HepG2 (cell line): ENCODE results near the gene MAP2K5. TPM values are rescaled to one million over a fixed set of nuclear protein-coding genes. Genes with fewer than 3 reads are reported as not detected.
A peak's percentile ranks its signal among the peaks of the same experiment; 100 is the strongest.

Experiments
- ATAC-seq: fragments of 200-7000 bp; cut with Tn5 transposase; 3 replicates; pipeline ENCODE4 v1.9.1; 2020; ENCODE audit warnings: mild to moderate bottlenecking, moderate library complexity
- BruUV-seq: library from RNA; stranded (reverse); fragments of 400-500 nt; replicated peaks from 2 replicates; lab custom pipeline; 2021; lab: Mats Ljungman, UMichigan
- CTCF ChIA-PET: fragments of 300-600 bp; formaldehyde crosslinking; extraction: SDS; loops from one replicate; lab custom pipeline; 2021; ENCODE audit warnings: low total read pairs, inconsistent platforms, low intra/inter-chr PET ratio; lab: Yijun Ruan, JAX
- POLR2A ChIA-PET: fragments of 350-600 bp; sonication (Branson Sonifier 250); formaldehyde crosslinking; loops from one replicate; lab custom pipeline; 2020; ENCODE audit warnings: antibody characterized with exemption, inconsistent platforms; lab: Yijun Ruan, JAX
- DNase-seq: peaks from one replicate; pipeline ENCODE4 v3.0.0-alpha.2; 2015; ENCODE audit warnings: low spot score
- FAIRE-seq: peaks from 3 replicates; lab custom pipeline; 2011; peaks lifted over from hg19 to GRCh38; lab: Jason Lieb, UNC
- H2AFZ ChIP-seq: one replicate; pipeline ENCODE4 v1.6.1; 2011; ENCODE audit warnings: low read length, inconsistent platforms
- H3K27ac ChIP-seq: fragments of 300-600 bp; 3 replicates; pipeline ENCODE4 v1.8.0; 2011; ENCODE audit warnings: mixed run types, mild to moderate bottlenecking, mixed read lengths, low read length, inconsistent platforms; ENCODE audit not compliant: insufficient read depth; ENCODE audit errors: extremely low read length
- H3K27me3 ChIP-seq, 2 experiments: fragments of 200-600 bp in 1 of 2; 2 replicates in 1 of 2; 3 replicates in 1 of 2; pipeline versions ENCODE4 v1.6.0 to v1.8.0; 2011; ENCODE audit warnings: low read length in 2 of 2, mild to moderate bottlenecking in 2 of 2, moderate library complexity in 2 of 2, inconsistent platforms in 1 of 2; ENCODE audit not compliant: insufficient read depth in 2 of 2, control insufficient read depth in 1 of 2
- H3K36me3 ChIP-seq, 2 experiments: fragments of 200-600 bp in 1 of 2; replicated peaks in 1 of 2; 2 replicates in 1 of 2; 3 replicates in 1 of 2; pipeline versions ENCODE4 v1.5.1 to v1.8.0; 2011; ENCODE audit warnings: low read length in 2 of 2, inconsistent platforms in 1 of 2; ENCODE audit not compliant: insufficient read depth in 2 of 2, control insufficient read depth in 1 of 2
- H3K4me1 ChIP-seq: 2 replicates; pipeline ENCODE4 v1.5.1; 2012; ENCODE audit warnings: low read length, inconsistent platforms; ENCODE audit not compliant: insufficient read depth
- H3K4me2 ChIP-seq: 2 replicates; pipeline ENCODE4 v1.6.0; 2011; ENCODE audit warnings: low read depth, low read length, inconsistent platforms
- H3K4me3 ChIP-seq, 3 experiments: fragments of 200-600 bp in 1 of 3; sonication (generic), shearing (Covaris generic) in 1 of 3; replicated peaks in 1 of 3; 2 replicates each; pipeline ENCODE4 v1.5.1; 2011 to 2016; ENCODE audit warnings: low read length in 3 of 3, inconsistent platforms in 2 of 3, low read depth in 2 of 3, mild to moderate bottlenecking in 2 of 3, control low read depth in 1 of 3, mixed read lengths in 1 of 3; ENCODE audit not compliant: insufficient read depth in 1 of 3
- H3K79me2 ChIP-seq: one replicate; pipeline ENCODE4 v1.6.1; 2011; ENCODE audit warnings: low read length, inconsistent platforms; ENCODE audit not compliant: insufficient read depth
- H3K9ac ChIP-seq: 2 replicates; pipeline ENCODE4 v1.6.0; 2011; ENCODE audit warnings: mild to moderate bottlenecking, low read depth, low read length, inconsistent platforms; ENCODE audit not compliant: insufficient read depth
- H3K9me3 ChIP-seq: 2 replicates; pipeline ENCODE4 v1.5.1; 2012; ENCODE audit warnings: mild to moderate bottlenecking, low read length
- H4K20me1 ChIP-seq: 2 replicates; pipeline ENCODE4 v1.6.0; 2011; ENCODE audit warnings: inconsistent platforms, mild to moderate bottlenecking, low read length, moderate library complexity; ENCODE audit not compliant: insufficient read depth
- ATF4 ChIP-seq, 2 experiments: fragments of 450-650 bp in 1 of 2; sonication (generic) in 1 of 2; formaldehyde crosslinking; IDR thresholded peaks; 2 replicates each; pipeline versions ENCODE4 v1.5.0 to v1.8.0; 2020 to 2022; ENCODE audit warnings: mild to moderate bottlenecking in 1 of 2, missing genetic modification reagents in 1 of 2
- CEBPB ChIP-seq: IDR thresholded peaks from 2 replicates; pipeline ENCODE4 v1.6.1; 2011; ENCODE audit warnings: low read depth, low read length, improper control_type of control experiment, borderline replicate concordance
- FOXA3 ChIP-seq: IDR thresholded peaks from 2 replicates; pipeline ENCODE4 v1.6.1; 2016; ENCODE audit warnings: missing genetic modification reagents, missing compliant biosample characterization
- POLR2A ChIP-seq, 2 experiments: IDR thresholded peaks; 2 replicates each; pipeline ENCODE4 v1.6.1; 2011; ENCODE audit warnings: low read depth in 2 of 2, low read length in 2 of 2, mild to moderate bottlenecking in 1 of 2, moderate library complexity in 1 of 2; ENCODE audit not compliant: insufficient read depth in 1 of 2
- SPEN ChIP-seq: sonication (generic); formaldehyde crosslinking; IDR thresholded peaks from 2 replicates; pipeline ENCODE4 v1.5.1; 2020; ENCODE audit warnings: low read depth, mild to moderate bottlenecking, missing genetic modification reagents
- SRSF4 ChIP-seq: fragments of 200-400 bp; formaldehyde crosslinking; IDR thresholded peaks from one replicate; pipeline ENCODE4 v1.6.1; 2018; ENCODE audit warnings: mild to moderate bottlenecking, low read depth, low read length, moderate library complexity; ENCODE audit not compliant: poor library complexity, severe bottlenecking
- ZNF143 ChIP-seq: sonication (generic); formaldehyde crosslinking; IDR thresholded peaks from 2 replicates; pipeline ENCODE4 v1.4.0; 2020; ENCODE audit warnings: missing genetic modification reagents
- WGBS: methylation state at CpG from one replicate; pipeline ENCODE4 v1.1.6; 2017; ENCODE audit warnings: low lambda C conversion rate; 5-methylcytosine and 5-hydroxymethylcytosine counted together
- in situ Hi-C: cut with HindIII; loops from 2 replicates; pipeline ENCODE4 v1.10.0; 2017; ENCODE audit warnings: low pct_unique_long_range_greater_than_20kb; ENCODE audit not compliant: extremely low pct_ligation_motif_present
- intact Hi-C: fragments of 100-400 bp; cut with micrococcal nuclease; formaldehyde crosslinking; loops from one replicate; pipeline ENCODE4 v1.10.0; 2022; ENCODE audit not compliant: unreplicated experiment
- polyA plus RNA-seq, 8 experiments: library from polyadenylated mRNA; depleted of rRNA in 3 of 8; stranded (reverse) in 7 of 8; unstranded in 1 of 8; fragments of >200 nt; fragmentation: Illumina TruSeq in 4 of 8; extraction: Trizol in 4 of 8; gene quantifications; 2 replicates each; pipeline versions ENCODE4 v1.2.1 to v1.2.3, GENCODE V29; 2011 to 2016; ENCODE audit warnings: low read depth in 4 of 8, missing spikeins in 1 of 8, mixed read lengths in 1 of 8; ENCODE audit not compliant: insufficient read depth in 1 of 8
- total RNA-seq, 5 experiments: library from RNA; depleted of rRNA; stranded (reverse); fragments of >200 nt; fragmentation: Illumina TruSeq; extraction: Trizol; gene quantifications; 2 replicates each; pipeline ENCODE4 v1.2.3, GENCODE V29; 2016; ENCODE audit warnings: low read depth in 1 of 5

Gene MAP2K5
- total and polyA plus RNA-seq, 2 of the 13 experiments (the other 11 are each of a cell fraction or from before 2014, with no cell fraction given), result 4.0 to 4.3 TPM

- H3K27me3 ChIP-seq, result no peaks in the 10 kb centered on the region
- intact Hi-C loops, result no loop called here
- CTCF ChIA-PET, result no interaction called here
- 93% methylated on average over 11 of the region's 11 CpGs for WGBS
- H4K20me1 ChIP-seq, result no peaks in the 10 kb centered on the region
- no peaks in the 10 kb centered on the region for H3K9me3 ChIP-seq
- H3K9ac ChIP-seq, result no peak overlapping the region
- DNase-seq, result no peak
- 0 out of 2 replicates have a peak, but pooled peaks cover 5% of the 10 kb centered on the region for H3K4me1 ChIP-seq
- no peak overlapping the region for H3K27ac ChIP-seq
- H3K4me3 ChIP-seq, result no peak overlapping the region
- TF ChIP-seq SRSF4, result no peak
- no peak for TF ChIP-seq SPEN (CRISPR knock-in tag)
- TF ChIP-seq FOXA3 (CRISPR knock-in tag), result no peak
- no peak for TF ChIP-seq ZNF143 (CRISPR knock-in tag)
- no peak for TF ChIP-seq POLR2A (IDR thresholded peaks at IDR 0.05; ENCODE audit: insufficient read depth in 1 of 2, low read depth in 2 of 2, low read length in 2 of 2)
- TF ChIP-seq ATF4 (CRISPR knock-in tag; IDR thresholded peaks at IDR 0.05), result peak in 1 of 2 experiments; percentile 68; a peak in 2 of 4 replicates
- TF ChIP-seq CEBPB, result peak; percentile 74
- TF ChIP-seq, all 625 proteins: peak for 2
- H3K36me3 ChIP-seq, result peaks cover 0 to 1% of the 10 kb centered on the region in 2 experiments; a peak in 1 of 5 replicates
- no peak overlapping the region for H2AFZ ChIP-seq
- FAIRE-seq (no peak), ATAC-seq (no peak)
- POLR2A ChIA-PET, result interaction anchor here (1.4 kb wide), 1 partner anchor 14 kb away, joined by 4 read pairs; the partner anchor contains the start of gene C15orf61
- no peaks in the 10 kb centered on the region for H3K79me2 ChIP-seq
- BruUV-seq, result no TSS peak
- H3K4me2 ChIP-seq, result no peak overlapping the region
- in situ Hi-C loops, result no loop called here
These were observed 35.4 kb upstream of the MAP2K5 start for GRCh38 chr15:67506775-67507747.
